Measurements from ENCODE around the gene FBXL17.
"Not testable (repeated sequence)": the region's sequence is repeated elsewhere in the genome, so short reads cannot be mapped to it uniquely, and the experiment has no call there.

The FBXL17 gene

GRCh38 chr5:108303086-108303485 is 78.8 kb downstream of the FBXL17 start:
- no peak for DNase-seq

GRCh38 chr5:108297042-108297601 is 84.8 kb downstream of the FBXL17 start:
- DNase-seq: no peak

- no peak for DNase-seq
Measured at GRCh38 chr5:108295578-108296368, 86.1 kb downstream of the FBXL17 start.

- DNase-seq: no peak
Measured at GRCh38 chr5:108280960-108281569, 100.8 kb downstream of the FBXL17 start.

- DNase-seq: no peak
Measured at GRCh38 chr5:108280248-108280647, 101.7 kb downstream of the FBXL17 start.

GRCh38 chr5:108278285-108279240 is 103.3 kb downstream of the FBXL17 start:
- no peak for DNase-seq

GRCh38 chr5:108276187-108277050 is 105.5 kb downstream of the FBXL17 start:
- DNase-seq: no peak

GRCh38 chr5:108274080-108274479 is 107.8 kb downstream of the FBXL17 start:
- DNase-seq: not testable (repeated sequence)

GRCh38 chr5:108271127-108271526 is 110.8 kb downstream of the FBXL17 start:
- no peak for DNase-seq

- no peak for DNase-seq
Measured at GRCh38 chr5:108266242-108266641, 115.7 kb downstream of the FBXL17 start.

GRCh38 chr5:108264533-108264932 is 117.4 kb downstream of the FBXL17 start:
- no peak for DNase-seq

- DNase-seq: no peak
Measured at GRCh38 chr5:108263338-108263737, 118.6 kb downstream of the FBXL17 start.

- no peak for DNase-seq
Measured at GRCh38 chr5:108260858-108261170, 121.1 kb downstream of the FBXL17 start.

- DNase-seq: peak; percentile 27 to 70
Measured at GRCh38 chr5:108260117-108260857, 121.6 kb downstream of the FBXL17 start.

GRCh38 chr5:108259306-108259705 is 122.6 kb downstream of the FBXL17 start:
- DNase-seq: no peak

- DNase-seq: no peak
Measured at GRCh38 chr5:108257996-108258395, 123.9 kb downstream of the FBXL17 start.

GRCh38 chr5:108255468-108255867 is 126.4 kb downstream of the FBXL17 start:
- no peak for DNase-seq

- no peak for DNase-seq
Measured at GRCh38 chr5:108251350-108251749, 130.5 kb downstream of the FBXL17 start.

GRCh38 chr5:108249785-108250426 is 132.0 kb downstream of the FBXL17 start:
- no peak for DNase-seq

GRCh38 chr5:108249095-108249784 is 132.7 kb downstream of the FBXL17 start:
- DNase-seq: no peak
